Effector memory CD8-positive, alpha-beta T cell (primary cell): ENCODE data around the gene PXK.

Experiments
- ATAC-seq: fragments of 150-1000 bp; cut with Tn5 transposase; replicated peaks from 2 replicates; pipeline ENCODE4 v1.10.0; 2021; ENCODE audit warnings: mild to moderate bottlenecking, moderate library complexity
- DNase-seq, 3 experiments: peaks; one replicate each; pipeline ENCODE4 v3.0.0; 2021
- H3K27ac Mint-ChIP-seq, 2 donors: one replicate each; pipeline ENCODE4 v1.8.0; 2022; ENCODE audit warnings: mild to moderate bottlenecking in 2 of 2, mixed read lengths in 2 of 2, moderate library complexity in 2 of 2
- H3K27me3 Mint-ChIP-seq, 2 donors: one replicate each; pipeline ENCODE4 v1.8.0; 2022; ENCODE audit warnings: mixed read lengths in 2 of 2
- H3K36me3 Mint-ChIP-seq: one replicate; pipeline ENCODE4 v1.8.0; 2022; ENCODE audit warnings: mild to moderate bottlenecking, moderate library complexity, mixed read lengths; ENCODE audit not compliant: insufficient read depth
- H3K4me1 Mint-ChIP-seq, 2 donors: one replicate each; pipeline ENCODE4 v1.8.0; 2022; ENCODE audit warnings: low read depth in 2 of 2, mixed read lengths in 2 of 2
- H3K4me3 Mint-ChIP-seq, 2 donors: one replicate each; pipeline ENCODE4 v1.8.0; 2022; ENCODE audit warnings: mild to moderate bottlenecking in 2 of 2, mixed read lengths in 2 of 2, moderate library complexity in 2 of 2
- H3K9me3 Mint-ChIP-seq, 2 donors: one replicate each; pipeline ENCODE4 v1.8.0; 2022; ENCODE audit warnings: mixed read lengths in 2 of 2

The PXK gene

DNA sequence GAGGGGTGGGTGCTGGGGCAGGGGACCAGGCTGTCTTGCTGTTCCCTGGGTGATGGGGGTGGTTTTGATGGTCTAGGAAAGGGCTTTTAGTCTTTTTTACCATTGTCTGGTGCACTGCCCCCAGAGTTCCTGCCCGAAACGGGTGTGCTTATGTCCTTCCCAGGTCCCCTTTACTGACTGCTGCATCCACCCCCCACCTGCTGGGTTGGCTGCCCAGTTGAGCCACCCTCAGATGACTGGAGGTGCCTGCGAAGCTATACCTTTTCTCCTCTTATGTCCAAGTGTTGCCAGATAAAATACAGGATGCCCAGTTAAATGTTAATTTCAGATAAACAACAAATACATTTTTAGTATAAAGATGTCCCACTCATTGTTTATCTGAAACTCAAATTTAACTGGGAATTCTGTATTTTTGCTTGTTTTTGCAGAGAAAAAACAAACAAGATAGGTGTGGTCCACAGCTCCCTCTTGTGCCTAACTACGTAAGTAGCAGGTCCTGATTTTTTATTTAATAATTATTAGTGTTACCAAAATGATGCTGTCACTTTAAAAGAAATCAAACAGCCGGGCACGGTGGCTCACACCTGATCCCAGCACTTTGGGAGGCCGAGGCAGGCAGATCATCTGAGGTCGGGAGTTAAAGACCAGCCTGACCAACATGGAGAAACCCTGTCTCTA lies 32.7 kb upstream of the PXK start:
- ATAC-seq (no peak), DNase-seq (no peak)
- H3K36me3 Mint-ChIP-seq: peaks cover 1% of the 10 kb centered on the region
- no peak overlapping the region for H3K27ac Mint-ChIP-seq
- H3K9me3 Mint-ChIP-seq: no peaks in the 10 kb centered on the region
- no peak overlapping the region for H3K4me3 Mint-ChIP-seq
- H3K27me3 Mint-ChIP-seq: peaks cover 19 to 53% of the 10 kb centered on the region in 2 donors
- no peaks in the 10 kb centered on the region for H3K4me1 Mint-ChIP-seq

DNA sequence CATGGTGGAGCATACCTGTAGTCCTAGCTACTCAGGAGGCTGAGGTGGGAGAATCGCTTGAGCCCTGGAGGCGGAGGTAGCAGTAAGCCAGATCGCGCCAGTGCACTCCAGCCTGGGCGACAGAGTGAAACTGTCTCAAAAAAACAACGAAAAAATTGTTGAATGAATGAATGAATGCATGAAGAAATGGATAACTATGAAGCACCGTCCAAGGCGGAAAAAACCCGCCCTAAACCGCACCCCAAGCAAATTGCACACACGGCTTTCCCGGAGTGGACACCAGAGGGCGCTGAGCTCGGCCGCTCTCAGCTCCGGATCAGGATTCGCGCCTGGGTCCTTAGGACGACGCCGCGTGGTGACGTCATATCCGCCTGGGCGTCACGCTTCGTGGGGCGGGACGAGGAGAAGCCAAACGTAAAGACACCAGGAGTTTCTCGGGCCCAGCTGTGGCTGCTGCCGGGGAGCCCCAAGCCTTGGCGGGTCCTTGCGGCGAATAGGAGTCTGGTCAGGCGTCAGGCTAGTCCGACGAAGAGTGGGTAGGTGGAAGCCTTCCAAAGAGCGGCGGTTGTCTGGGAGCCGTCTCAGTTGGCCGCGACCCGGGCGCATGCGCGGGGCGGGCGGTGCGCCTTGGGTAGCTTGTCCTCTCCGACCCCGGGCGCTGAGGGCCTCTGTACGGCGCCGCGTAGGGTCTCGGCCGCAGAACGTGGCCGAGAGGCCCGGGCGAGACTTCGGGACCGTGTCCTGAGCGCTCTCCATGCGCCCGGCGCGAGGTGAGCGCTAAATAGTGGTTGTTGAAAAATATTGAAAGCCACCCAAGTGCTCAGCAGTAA lies 26.6 kb upstream of the PXK start, which contains the start of the genes HTD2 and RPP14:
Gene HTD2 (plus strand): TSS at position 639 of the 830 bp plus-strand sequence. CDS start 11,094 bp downstream, outside the sequence.
Gene RPP14 (plus strand): TSS at position 364 of the 830 bp plus-strand sequence. CDS start 4,085 bp downstream, outside the sequence.
- Mint-ChIP-seq H3K27me3 (peaks cover 14 to 19% of the 10 kb centered on the region in 2 donors), H3K4me1 (peaks cover 18 to 27% of the 10 kb centered on the region in 2 donors), H3K36me3 (peaks cover 44% of the 10 kb centered on the region), H3K4me3 (peak within 1 kb of the TSS; percentile 99), H3K27ac (peak within 1 kb of the TSS; percentile 99 to 100), H3K9me3 (no peaks in the 10 kb centered on the region)
- DNase-seq (peak; percentile 99), ATAC-seq (peak; percentile 87)

DNA sequence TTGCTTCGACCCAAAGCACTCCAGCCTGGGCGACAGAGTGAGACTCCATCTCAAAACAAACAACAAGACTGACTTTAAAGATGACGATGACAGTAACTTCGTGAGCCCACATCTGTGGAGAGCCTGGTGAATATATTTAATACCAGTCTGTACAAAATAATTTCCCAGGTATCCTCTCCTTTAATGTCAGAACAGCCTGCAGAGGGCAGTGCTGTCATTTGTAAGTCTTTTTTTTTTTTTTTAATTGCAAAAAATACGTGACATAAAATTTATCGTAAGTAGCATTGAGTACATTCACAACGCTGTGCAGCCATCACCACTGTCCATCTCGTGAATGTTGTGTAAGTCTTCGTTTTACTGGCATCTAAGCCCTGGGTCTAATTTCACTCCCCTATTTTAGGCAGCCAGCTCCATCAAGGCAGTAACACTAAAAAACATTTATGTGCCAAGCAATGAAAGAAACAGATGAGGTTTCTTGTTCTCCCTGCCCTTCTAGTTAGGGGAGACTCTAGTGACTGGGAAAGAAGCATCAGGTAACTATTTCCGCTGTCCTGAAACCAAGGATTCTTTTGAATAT lies 25.0 kb upstream of the PXK start:
- Mint-ChIP-seq H3K27ac (peak overlapping the region; percentile 89 to 99), H3K36me3 (peaks cover 58% of the 10 kb centered on the region), H3K27me3 (peaks cover 2 to 4% of the 10 kb centered on the region in 2 donors), H3K4me1 (peaks cover 18 to 27% of the 10 kb centered on the region in 2 donors), H3K9me3 (no peaks in the 10 kb centered on the region), H3K4me3 (peak overlapping the region; percentile 99)
- ATAC-seq (no peak), DNase-seq (peak; percentile 26 to 34 (median 32))

DNA sequence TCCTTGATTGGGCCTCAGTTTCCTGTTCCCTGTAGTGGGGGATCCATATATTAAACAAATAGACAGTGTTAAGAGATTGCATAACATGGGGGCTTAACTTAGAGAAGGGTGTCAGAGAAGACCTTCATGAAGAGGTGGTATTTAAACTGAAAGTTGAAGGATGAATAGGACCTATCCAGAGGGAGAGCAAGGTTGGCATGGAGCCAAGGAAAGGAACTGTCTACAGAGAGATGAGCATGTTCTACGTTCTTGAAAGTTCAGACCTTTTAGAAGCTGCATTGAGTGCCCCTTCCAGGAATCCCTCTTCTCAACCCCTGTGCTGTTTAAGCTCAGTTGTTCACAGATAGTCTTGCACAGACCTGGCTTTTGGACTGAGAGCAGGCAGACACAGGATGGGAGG lies 24.0 kb upstream of the PXK start:
- H3K9me3 Mint-ChIP-seq: no peaks in the 10 kb centered on the region
- ATAC-seq (no peak), DNase-seq (no peak)
- peak overlapping the region; percentile 89 to 99 for H3K27ac Mint-ChIP-seq
- H3K36me3 Mint-ChIP-seq: peaks cover 68% of the 10 kb centered on the region
- peak overlapping the region in 1 of 2 donors; percentile 99 for H3K4me3 Mint-ChIP-seq
- H3K4me1 Mint-ChIP-seq: peaks cover 18 to 30% of the 10 kb centered on the region in 2 donors
- no peaks in the 10 kb centered on the region for H3K27me3 Mint-ChIP-seq

DNA sequence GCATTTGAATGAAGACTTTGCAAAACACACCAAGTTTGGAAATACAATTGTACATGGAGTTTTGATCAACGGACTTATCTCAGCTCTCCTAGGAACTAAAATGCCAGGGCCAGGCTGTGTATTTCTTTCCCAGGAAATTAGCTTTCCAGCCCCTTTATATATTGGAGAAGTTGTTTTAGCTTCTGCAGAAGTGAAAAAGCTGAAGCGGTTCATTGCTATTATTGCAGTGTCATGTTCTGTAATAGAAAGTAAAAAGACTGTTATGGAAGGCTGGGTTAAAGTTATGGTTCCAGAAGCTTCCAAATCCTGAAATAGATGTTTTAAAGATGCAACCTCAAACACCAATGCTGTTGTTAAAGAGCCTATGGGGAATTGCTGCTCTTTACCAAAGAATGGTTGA lies 14.9 kb upstream of the PXK start:
- Mint-ChIP-seq H3K4me1 (peaks cover 4 to 13% of the 10 kb centered on the region in 2 donors), H3K36me3 (peaks cover 57% of the 10 kb centered on the region), H3K27ac (no peak overlapping the region), H3K27me3 (no peaks in the 10 kb centered on the region), H3K9me3 (no peaks in the 10 kb centered on the region), H3K4me3 (no peak overlapping the region)
- no peak for ATAC-seq
- DNase-seq: no peak

DNA sequence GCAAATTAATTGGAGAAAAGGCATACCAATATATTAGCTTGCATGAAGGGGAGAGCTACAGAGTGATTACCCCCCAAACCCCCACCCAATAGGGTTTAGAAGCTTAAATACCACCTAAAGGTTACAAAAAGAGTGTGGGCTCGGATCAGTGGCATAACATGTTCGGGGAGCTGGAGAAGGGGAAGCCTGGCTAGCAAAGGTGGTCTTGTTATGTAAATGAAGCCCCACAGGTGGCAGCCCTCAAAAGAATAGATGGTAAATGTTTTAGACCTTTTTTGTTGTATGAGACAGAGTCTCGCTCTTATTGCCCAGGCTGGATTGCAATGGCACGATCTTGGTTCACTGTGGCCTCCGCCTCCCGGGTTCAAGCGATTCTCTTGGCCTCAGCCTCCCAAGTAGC lies 10.9 kb upstream of the PXK start:
- no peak overlapping the region for H3K4me3 Mint-ChIP-seq
- ATAC-seq (no peak), DNase-seq (no peak)
- no peaks in the 10 kb centered on the region for H3K9me3 Mint-ChIP-seq
- H3K27ac Mint-ChIP-seq: no peak overlapping the region
- H3K36me3 Mint-ChIP-seq: peaks cover 32% of the 10 kb centered on the region
- H3K4me1 Mint-ChIP-seq: peaks cover 2 to 7% of the 10 kb centered on the region in 2 donors
- H3K27me3 Mint-ChIP-seq: no peaks in the 10 kb centered on the region

DNA sequence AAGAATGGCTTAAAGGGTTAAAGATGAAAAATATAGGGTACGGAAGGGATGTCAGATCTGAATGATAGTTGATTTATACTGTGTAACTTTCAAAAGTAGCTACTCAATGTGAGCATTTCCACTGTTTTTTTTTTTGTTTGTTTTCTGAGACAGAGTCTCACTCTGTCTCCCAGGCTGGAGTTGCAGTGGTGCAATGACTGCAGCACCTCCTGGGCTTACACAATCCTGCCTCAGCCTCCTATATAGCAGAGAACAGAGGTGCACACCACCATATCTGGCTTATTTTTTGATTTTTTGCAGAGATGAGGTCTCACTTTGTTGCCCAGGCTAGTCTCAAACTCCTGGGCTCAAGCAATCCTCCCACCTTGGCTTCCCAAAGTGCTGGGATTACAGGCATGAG lies 9.9 kb upstream of the PXK start:
- no peaks in the 10 kb centered on the region for H3K9me3 Mint-ChIP-seq
- peak overlapping the region in 1 of 2 donors; percentile 73 for H3K27ac Mint-ChIP-seq
- DNase-seq (no peak), ATAC-seq (no peak)
- H3K27me3 Mint-ChIP-seq: no peaks in the 10 kb centered on the region
- H3K4me3 Mint-ChIP-seq: no peak overlapping the region
- peaks cover 2 to 7% of the 10 kb centered on the region in 2 donors for H3K4me1 Mint-ChIP-seq
- H3K36me3 Mint-ChIP-seq: peaks cover 26% of the 10 kb centered on the region

DNA sequence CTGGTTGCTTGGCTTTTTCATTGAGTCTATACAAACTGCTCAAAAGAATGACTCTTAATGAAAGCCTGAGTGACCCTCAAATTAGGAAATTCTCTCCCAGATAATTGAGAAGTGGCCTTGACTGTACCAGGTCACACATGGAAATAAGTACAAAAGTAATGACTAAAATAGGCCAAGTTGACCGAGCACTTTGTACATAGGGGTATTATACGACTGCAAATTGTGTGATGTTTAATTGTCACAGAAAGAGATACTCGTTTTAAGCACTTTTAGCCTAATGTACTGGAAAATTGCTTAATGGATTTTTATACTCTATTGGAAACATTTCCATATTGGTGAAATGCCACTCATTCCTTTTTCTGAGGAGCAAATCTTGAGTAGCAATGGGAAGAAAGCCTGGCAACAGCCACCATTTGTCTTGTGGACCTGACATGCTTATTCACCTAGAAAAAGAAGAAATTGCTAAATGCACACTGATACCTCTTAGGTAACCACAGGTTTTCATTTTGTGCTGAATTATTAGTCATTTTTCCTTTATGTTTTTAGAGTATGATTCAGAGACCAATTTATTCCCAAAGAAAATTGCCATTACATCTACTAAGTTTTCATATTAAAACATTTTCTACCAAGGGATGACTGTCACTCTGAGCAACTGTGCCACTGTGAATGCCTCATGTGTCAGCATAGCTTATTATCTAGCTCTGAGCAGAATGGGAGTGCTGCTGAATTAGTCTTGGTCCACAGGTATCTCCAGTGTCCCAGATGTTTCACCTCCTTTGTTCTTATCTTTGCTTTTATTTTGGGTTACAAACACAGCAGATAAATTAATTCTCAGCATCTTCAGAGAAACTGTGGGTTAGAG lies 8.9 kb upstream of the PXK start:
- H3K36me3 Mint-ChIP-seq: peaks cover 16% of the 10 kb centered on the region
- peak overlapping the region; percentile 73 to 84 for H3K27ac Mint-ChIP-seq
- no peak for DNase-seq
- H3K27me3 Mint-ChIP-seq: no peaks in the 10 kb centered on the region
- H3K4me3 Mint-ChIP-seq: no peak overlapping the region
- H3K4me1 Mint-ChIP-seq: peaks cover 2 to 7% of the 10 kb centered on the region in 2 donors
- no peak for ATAC-seq
- H3K9me3 Mint-ChIP-seq: no peaks in the 10 kb centered on the region

DNA sequence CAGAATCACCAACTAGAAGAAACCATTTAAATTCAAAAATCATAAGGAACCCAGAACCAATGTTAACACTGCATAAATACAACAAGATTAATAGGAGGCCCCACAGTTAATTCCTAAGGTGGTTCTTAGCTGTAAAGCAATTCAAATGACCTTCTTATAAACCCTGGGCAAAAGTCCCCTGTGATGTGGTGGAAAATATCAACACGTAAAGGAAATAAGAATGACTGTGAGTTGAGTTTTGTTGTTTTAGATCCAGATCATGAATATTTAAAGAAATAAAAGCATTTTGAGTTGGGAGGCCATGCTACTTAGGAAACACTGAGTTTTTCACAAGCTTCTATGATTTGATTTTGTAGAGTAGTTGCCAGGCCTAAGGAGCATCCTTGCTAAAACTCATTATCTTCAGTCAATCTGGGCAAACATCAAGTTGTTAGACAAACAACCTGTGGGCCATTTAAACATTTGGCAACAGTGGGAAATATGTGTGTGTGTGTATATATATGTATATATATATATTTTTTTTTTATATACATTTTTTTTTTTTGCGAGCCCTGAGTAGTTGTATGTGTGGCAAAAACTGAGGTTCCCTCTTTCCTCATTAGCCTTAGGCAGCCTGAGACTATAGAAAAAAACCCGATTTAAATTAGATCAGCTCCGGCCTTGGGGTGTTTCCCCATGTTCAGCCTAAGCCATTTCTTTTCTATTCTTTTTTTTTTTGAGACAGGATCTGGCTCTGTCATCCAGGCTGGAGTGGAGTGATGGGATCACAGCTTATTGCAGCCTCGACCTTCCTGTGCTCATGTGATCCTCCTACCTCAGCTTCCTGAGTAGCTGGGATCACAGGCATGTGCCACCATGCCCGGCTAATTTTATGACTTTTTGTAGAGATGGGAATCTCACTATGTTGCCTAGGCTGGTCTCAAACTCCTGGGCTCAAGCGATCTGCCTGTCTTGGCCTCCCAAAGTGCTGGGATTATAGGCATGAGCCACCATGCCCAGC lies 8.0 kb upstream of the PXK start:
- Mint-ChIP-seq H3K4me1 (peaks cover 2 to 7% of the 10 kb centered on the region in 2 donors), H3K36me3 (peaks cover 11% of the 10 kb centered on the region), H3K9me3 (no peaks in the 10 kb centered on the region), H3K27ac (peak overlapping the region; percentile 53 to 84), H3K27me3 (no peaks in the 10 kb centered on the region), H3K4me3 (no peak overlapping the region)
- peak; percentile 39 for ATAC-seq
- no peak for DNase-seq

DNA sequence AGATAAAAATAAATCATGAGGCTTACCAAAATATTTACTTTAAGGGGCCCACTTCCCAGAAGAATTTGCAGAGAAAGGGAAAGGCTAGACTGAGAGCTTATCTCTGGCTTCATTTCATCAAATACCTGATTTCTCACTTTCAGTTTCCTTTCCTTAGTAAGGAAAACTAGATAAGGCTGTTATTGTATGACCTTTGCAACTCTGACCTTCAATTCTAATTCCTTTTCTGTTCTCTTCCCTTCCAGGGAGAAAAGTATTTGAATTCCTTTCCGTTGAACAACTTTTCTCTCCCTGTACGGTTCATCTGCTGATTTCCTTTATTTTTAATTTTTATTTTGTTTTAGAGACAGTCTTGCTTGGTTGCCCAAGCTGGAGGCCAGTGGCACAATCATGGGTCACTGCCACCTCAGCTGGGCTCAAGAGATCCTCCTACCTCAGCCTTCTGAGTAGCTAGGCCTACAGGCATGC lies 7.1 kb upstream of the PXK start:
- Mint-ChIP-seq H3K27me3 (no peaks in the 10 kb centered on the region), H3K4me1 (peaks cover 2 to 7% of the 10 kb centered on the region in 2 donors), H3K9me3 (no peaks in the 10 kb centered on the region), H3K36me3 (peaks cover 8% of the 10 kb centered on the region), H3K27ac (peak overlapping the region in 1 of 2 donors; percentile 60), H3K4me3 (no peak overlapping the region)
- DNase-seq: no peak
- no peak for ATAC-seq

DNA sequence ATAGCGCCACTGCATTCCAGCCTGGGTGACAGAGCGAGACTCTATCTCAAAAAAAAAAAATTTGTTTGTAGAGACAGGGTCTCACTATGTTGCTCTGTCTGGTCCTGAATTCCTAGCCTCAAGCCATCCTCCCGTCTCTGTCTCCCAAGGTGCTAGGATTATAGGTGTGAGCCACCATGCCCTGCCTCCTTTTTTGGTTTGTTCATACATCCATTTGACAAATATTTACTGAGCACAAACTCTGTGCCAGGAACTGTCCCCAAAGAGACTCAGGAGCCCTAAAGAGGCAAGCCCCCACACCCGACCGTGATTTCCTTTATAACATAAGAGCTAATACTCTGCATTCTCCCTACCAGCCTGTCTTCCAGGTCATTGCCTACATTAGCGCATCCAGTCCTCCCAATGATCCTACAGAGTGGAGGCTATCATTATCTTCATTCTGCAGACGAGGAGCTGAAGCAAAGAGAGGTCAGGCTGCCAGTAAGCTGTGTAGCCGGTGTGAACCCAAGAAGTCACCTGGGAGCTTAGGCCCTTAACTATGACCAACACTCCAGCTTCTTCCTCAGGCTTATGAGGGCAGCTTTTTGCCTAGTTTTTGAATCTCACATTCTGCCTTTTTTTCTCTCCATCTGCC lies 6.3 kb upstream of the PXK start:
- H3K4me3 Mint-ChIP-seq: no peak overlapping the region

More for the DNA sequence above, 6.3 kb upstream of the PXK start:
- Mint-ChIP-seq H3K36me3 (peaks cover 4% of the 10 kb centered on the region), H3K4me1 (no peaks in the 10 kb centered on the region), H3K9me3 (no peaks in the 10 kb centered on the region), H3K27ac (peak overlapping the region in 1 of 2 donors; percentile 60), H3K27me3 (no peaks in the 10 kb centered on the region)
- ATAC-seq (no peak), DNase-seq (no peak)
